ENCODE data around the gene UNC13D.
"Not testable (repeated sequence)": the region's sequence is repeated elsewhere in the genome, so short reads cannot be mapped to it uniquely, and the experiment has no call there.

- TF ChIP-seq CTCF (IDR thresholded peaks at IDR 0.05 in 8 of 11, conservative IDR thresholded peaks at IDR 0.05 in 3 of 11); POLR2AphosphoS5 (IDR thresholded peaks at IDR 0.05): not testable (repeated sequence)
These were observed 33.4 kb downstream of the UNC13D start for GRCh38 chr17:75810756-75811155.
